B cell (primary cell): Measurements from ENCODE around the gene PUDP.

Source experiments
- EZH2 ChIP-seq: IDR thresholded peaks from 2 replicates; pipeline ENCODE4 v1.6.1; 2012; ENCODE audit warnings: borderline replicate concordance, low read depth, mild to moderate bottlenecking, moderate library complexity, low read length; ENCODE audit not compliant: insufficient read depth, poor library complexity, severe bottlenecking
- TF ChIP-seq, protein P1 (sequence below): fragments of 200-600 bp; IDR thresholded peaks from one replicate; pipeline ENCODE4 v1.8.0; 2022; ENCODE audit warnings: antibody characterized with exemption, mild to moderate bottlenecking

GRCh38 chrX:7190157-7190556 lies 42.2 kb upstream of the PUDP start:
- TF ChIP-seq EZH2 = no peak
- TF ChIP-seq, protein P1, sequence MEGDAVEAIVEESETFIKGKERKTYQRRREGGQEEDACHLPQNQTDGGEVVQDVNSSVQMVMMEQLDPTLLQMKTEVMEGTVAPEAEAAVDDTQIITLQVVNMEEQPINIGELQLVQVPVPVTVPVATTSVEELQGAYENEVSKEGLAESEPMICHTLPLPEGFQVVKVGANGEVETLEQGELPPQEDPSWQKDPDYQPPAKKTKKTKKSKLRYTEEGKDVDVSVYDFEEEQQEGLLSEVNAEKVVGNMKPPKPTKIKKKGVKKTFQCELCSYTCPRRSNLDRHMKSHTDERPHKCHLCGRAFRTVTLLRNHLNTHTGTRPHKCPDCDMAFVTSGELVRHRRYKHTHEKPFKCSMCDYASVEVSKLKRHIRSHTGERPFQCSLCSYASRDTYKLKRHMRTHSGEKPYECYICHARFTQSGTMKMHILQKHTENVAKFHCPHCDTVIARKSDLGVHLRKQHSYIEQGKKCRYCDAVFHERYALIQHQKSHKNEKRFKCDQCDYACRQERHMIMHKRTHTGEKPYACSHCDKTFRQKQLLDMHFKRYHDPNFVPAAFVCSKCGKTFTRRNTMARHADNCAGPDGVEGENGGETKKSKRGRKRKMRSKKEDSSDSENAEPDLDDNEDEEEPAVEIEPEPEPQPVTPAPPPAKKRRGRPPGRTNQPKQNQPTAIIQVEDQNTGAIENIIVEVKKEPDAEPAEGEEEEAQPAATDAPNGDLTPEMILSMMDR = no peak
